Activated CD4-positive, alpha-beta T cell treated with anti-CD3 and anti-CD28 coated beads for 36 hours (primary cell): ENCODE results near the gene TMC5. TPM values are rescaled to one million over a fixed set of nuclear protein-coding genes. Genes with fewer than 3 reads are reported as not detected.
"Not testable (repeated sequence)": the region's sequence is repeated elsewhere in the genome, so short reads cannot be mapped to it uniquely, and the experiment has no call there.

ENCODE experiments used
- ATAC-seq: fragments of 200-7000 bp; cut with Tn5 transposase; one replicate; pipeline ENCODE4 v1.10.0; 2021; ENCODE audit warnings: mild to moderate bottlenecking, moderate library complexity
- CTCF ChIA-PET: fragments of 350-600 bp; sonication (Branson Sonifier 250); formaldehyde crosslinking; loops from one replicate; lab custom pipeline; 2021; ENCODE audit warnings: antibody characterized with exemption; lab: Charles Lee
- POLR2A ChIA-PET: fragments of 350-600 bp; sonication (Branson Sonifier 250); formaldehyde crosslinking; loops from one replicate; lab custom pipeline; 2021; ENCODE audit warnings: antibody characterized with exemption, inconsistent platforms; lab: Charles Lee
- DNase-seq: peaks from one replicate; pipeline ENCODE4 v3.0.0-alpha.2; 2020
- H3K27ac Mint-ChIP-seq: one replicate; pipeline ENCODE4 v1.8.0; 2021; ENCODE audit warnings: mixed read lengths
- H3K27me3 Mint-ChIP-seq: one replicate; pipeline ENCODE4 v1.8.0; 2021; ENCODE audit warnings: mixed read lengths
- H3K36me3 Mint-ChIP-seq: one replicate; pipeline ENCODE4 v1.8.0; 2021; ENCODE audit warnings: low read depth, mixed read lengths
- H3K4me1 Mint-ChIP-seq: one replicate; pipeline ENCODE4 v1.8.0; 2021; ENCODE audit warnings: mixed read lengths
- H3K4me3 Mint-ChIP-seq: one replicate; pipeline ENCODE4 v1.8.0; 2021; ENCODE audit warnings: mild to moderate bottlenecking, moderate library complexity, mixed read lengths
- H3K9me3 Mint-ChIP-seq: one replicate; pipeline ENCODE4 v1.8.0; 2021; ENCODE audit warnings: low read depth, mixed read lengths
- intact Hi-C, 2 experiments: fragments of 100-400 bp; cut with DNase I in 1 of 2; cut with micrococcal nuclease in 1 of 2; formaldehyde crosslinking; loops; one replicate each; pipeline versions ENCODE4 v1.14.2 to v1.15.1; 2022 to 2024; cut with DNase I, micrococcal nuclease
- total RNA-seq, 2 experiments: library from RNA; stranded (reverse); gene quantifications; one replicate each; pipeline ENCODE4 v1.2.3, GENCODE V29; 2021

The TMC5 gene, protein sequence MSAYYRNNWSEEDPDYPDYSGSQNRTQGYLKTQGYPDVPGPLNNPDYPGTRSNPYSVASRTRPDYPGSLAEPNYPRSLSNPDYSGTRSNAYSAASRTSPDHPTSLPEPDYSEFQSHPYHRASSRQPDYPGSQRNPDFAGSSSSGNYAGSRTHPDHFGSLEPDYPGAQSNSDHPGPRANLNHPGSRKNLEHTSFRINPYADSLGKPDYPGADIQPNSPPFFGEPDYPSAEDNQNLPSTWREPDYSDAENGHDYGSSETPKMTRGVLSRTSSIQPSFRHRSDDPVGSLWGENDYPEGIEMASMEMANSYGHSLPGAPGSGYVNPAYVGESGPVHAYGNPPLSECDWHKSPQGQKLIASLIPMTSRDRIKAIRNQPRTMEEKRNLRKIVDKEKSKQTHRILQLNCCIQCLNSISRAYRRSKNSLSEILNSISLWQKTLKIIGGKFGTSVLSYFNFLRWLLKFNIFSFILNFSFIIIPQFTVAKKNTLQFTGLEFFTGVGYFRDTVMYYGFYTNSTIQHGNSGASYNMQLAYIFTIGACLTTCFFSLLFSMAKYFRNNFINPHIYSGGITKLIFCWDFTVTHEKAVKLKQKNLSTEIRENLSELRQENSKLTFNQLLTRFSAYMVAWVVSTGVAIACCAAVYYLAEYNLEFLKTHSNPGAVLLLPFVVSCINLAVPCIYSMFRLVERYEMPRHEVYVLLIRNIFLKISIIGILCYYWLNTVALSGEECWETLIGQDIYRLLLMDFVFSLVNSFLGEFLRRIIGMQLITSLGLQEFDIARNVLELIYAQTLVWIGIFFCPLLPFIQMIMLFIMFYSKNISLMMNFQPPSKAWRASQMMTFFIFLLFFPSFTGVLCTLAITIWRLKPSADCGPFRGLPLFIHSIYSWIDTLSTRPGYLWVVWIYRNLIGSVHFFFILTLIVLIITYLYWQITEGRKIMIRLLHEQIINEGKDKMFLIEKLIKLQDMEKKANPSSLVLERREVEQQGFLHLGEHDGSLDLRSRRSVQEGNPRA
- total RNA-seq = not detected

DNA sequence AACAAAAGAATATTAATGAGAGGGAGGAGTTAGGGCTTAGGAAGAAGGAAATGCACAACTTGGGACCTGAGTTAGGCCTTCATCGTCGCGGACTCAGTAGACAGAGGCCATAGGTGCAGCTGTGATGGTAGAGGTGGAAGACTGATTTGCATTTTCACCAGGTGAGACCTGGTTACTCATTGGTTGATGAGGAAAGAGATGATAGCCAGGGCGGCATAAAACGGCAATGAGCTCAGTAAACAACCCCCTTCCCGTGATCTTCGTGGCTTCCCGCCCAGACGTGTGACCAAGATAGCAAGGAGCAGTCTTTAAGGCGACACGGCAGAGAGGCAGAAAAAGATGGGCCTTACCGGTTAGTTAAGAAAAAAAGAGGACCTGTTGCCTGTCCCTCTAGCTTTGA, at the start of gene TMC5:
Gene TMC5 (plus strand): TSS at position 244 of the 400 bp plus-strand sequence. CDS start 22,156 bp downstream, outside the sequence.
- Mint-ChIP-seq H3K36me3 (peaks cover 1% of the 10 kb centered on the region), H3K27me3 (peaks cover 27% of the 10 kb centered on the region), H3K4me3 (no peak within 1 kb of the TSS), H3K9me3 (peaks cover 2% of the 10 kb centered on the region), H3K27ac (no peak within 1 kb of the TSS), H3K4me1 (no peaks in the 10 kb centered on the region)
- ChIA-PET CTCF (interaction anchor here (0.9 kb wide), 1 partner anchor 85 kb away, joined by 3 read pairs; no protein-coding TSS in a partner anchor), POLR2A (interaction anchor here (0.6 kb wide), 1 partner anchor 389 kb away, joined by 3 read pairs; no protein-coding TSS in a partner anchor)
- DNase-seq (no peak), ATAC-seq (no peak)
- intact Hi-C loops = no loop called here

DNA sequence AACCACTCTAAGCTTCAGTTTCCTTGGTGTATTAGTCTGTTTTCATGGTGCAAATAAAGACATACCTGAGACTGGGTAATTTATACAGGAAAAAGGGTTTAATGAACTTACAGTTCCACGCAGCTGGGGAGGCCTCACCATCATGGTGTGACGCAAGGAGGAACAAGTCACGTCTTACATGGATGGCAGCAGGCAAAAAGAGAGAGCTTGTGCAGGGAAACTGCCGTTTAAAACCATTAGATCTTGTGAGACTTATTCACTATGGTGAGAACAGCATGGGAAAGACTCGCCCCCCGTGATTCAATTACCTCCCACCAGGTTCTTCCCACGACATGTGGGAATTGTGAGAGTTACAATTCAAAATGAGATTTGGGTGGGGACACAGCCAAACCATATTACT, 45.1 kb upstream of the TMC5 start:
- DNase-seq, H3K9me3 Mint-ChIP-seq: not testable (repeated sequence)

DNA sequence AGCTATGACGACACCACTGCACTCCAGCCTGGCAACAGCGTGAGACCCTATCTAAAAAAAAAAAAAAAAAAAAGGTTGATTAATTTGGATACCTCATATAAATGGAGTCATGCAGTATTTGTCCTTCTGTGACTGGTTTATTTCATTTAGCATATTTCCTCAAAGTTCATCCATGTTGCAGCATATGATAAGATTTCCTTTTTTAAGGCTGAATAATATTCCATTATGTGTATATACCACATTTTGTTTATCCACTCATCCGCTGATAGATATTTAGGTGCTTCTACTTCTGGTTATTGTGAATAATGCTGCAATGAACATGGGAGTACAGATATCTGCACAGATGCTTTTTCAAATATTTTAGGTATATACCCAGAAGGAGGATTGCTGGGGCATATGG, 43.3 kb upstream of the TMC5 start:
- DNase-seq (no peak), ATAC-seq (no peak)
- Mint-ChIP-seq H3K36me3 (no peaks in the 10 kb centered on the region), H3K4me3 (no peak overlapping the region), H3K9me3 (no peaks in the 10 kb centered on the region), H3K4me1 (no peaks in the 10 kb centered on the region), H3K27ac (no peak overlapping the region), H3K27me3 (no peaks in the 10 kb centered on the region)
- intact Hi-C loops = loop anchor here in 1 of 2 experiments (2.0 kb wide), 1 partner anchor 160 kb away; no protein-coding TSS in a partner anchor
- CTCF ChIA-PET = no interaction called here
- POLR2A ChIA-PET = no interaction called here

More for the DNA sequence above, 45.1 kb upstream of the TMC5 start:
- H3K4me3 Mint-ChIP-seq, H3K27ac Mint-ChIP-seq, POLR2A ChIA-PET, intact Hi-C loops, H3K4me1 Mint-ChIP-seq, H3K27me3 Mint-ChIP-seq, H3K36me3 Mint-ChIP-seq, ATAC-seq: not testable (repeated sequence)
- CTCF ChIA-PET = interaction anchor here (1.2 kb wide), 1 partner anchor 287 kb away, joined by 5 read pairs; no protein-coding TSS in a partner anchor

DNA sequence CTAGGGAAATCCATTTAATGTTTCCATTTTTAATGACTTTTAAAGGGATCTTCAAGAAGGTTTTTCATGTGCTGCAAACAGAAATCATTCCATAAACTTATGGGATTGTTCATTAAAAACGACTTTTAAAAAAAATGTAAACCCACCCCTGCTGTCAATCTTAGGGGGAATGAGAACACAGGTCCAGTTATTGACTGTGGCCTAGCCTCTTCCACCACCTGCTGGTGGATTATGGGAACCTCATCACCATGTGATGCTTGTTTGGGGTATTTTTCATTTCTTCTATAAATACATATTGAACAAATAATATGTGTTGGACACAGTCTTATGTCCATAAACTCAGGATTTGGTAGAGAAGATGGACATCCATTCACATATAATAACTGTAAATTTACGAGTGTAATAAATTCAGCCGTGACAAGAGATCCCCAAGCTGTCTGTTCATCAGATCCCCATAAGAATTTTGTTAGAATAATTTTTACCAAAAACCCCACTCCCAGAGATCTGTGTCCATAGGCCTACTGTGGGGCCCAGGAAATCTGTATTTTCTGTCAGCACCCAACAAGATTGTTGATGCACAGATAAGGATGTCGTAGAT, 42.0 kb upstream of the TMC5 start:
- intact Hi-C loops = loop anchor here (1.0 to 5.0 kb wide), 5 partner anchors 152 to 289 kb away; partner anchors contain the start of gene SYT17 (in 1 of the 2)
- H3K27me3 Mint-ChIP-seq = no peaks in the 10 kb centered on the region
- no peaks in the 10 kb centered on the region for H3K36me3 Mint-ChIP-seq
- H3K4me1 Mint-ChIP-seq = peaks cover 7% of the 10 kb centered on the region
- no peak overlapping the region for H3K27ac Mint-ChIP-seq
- ChIA-PET CTCF (interaction anchor here (0.6 to 1.7 kb wide), 7 partner anchors 16 to 290 kb away, joined by 3 to 10 read pairs (median 4); no protein-coding TSS in a partner anchor), POLR2A (no interaction called here)
- peak; percentile 61 for DNase-seq
- H3K9me3 Mint-ChIP-seq = no peaks in the 10 kb centered on the region
- H3K4me3 Mint-ChIP-seq = no peak overlapping the region
- ATAC-seq = no peak

DNA sequence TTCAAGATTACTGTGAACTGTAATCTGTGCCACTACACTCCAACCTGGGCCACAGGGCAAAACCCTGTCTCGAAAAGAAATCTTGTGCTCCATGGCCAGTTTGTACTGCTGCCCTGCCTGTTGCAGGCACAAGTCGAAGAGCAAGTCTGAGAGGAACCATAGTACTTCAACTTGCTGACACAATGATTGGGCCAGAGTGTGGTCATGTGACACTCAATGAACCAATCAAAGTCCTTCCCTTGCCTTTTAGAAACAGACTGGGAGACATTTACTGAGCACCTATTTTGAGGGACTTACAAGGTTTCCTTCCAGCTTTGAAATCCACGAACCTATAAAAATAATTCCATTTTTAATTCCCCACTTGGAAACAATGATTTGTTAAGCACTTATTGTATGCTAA, 39.8 kb upstream of the TMC5 start:
- H3K36me3 Mint-ChIP-seq = no peaks in the 10 kb centered on the region
- ATAC-seq (no peak), DNase-seq (no peak)
- intact Hi-C loops = loop anchor here in 1 of 2 experiments (5.0 kb wide), 1 partner anchor 211 kb away; the partner anchor contains the start of gene SYT17
- no peak overlapping the region for H3K27ac Mint-ChIP-seq
- ChIA-PET CTCF (interaction anchor here (1.4 kb wide), 1 partner anchor 291 kb away, joined by 5 read pairs; no protein-coding TSS in a partner anchor), POLR2A (no interaction called here)
- H3K9me3 Mint-ChIP-seq = no peaks in the 10 kb centered on the region
- peaks cover 8% of the 10 kb centered on the region for H3K27me3 Mint-ChIP-seq
- H3K4me1 Mint-ChIP-seq = peaks cover 7% of the 10 kb centered on the region
- H3K4me3 Mint-ChIP-seq = no peak overlapping the region

DNA sequence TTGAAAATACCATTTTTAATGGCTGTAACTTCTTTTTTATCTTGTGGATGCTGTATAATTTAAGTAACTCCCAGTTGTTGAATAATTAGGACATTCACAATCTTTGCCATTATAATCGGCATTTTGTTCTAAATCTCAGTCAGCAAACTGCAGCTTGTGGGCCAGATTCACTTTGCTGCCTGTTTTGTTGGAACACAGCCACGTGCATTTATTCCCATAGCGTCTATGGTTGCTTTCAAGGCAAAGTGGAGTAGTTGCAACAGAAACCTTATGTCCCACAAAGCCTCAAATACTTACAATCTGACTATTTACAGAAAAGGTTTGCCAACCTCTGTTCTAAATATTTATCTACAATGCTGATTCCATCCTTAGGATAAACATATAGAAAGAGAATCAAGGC, 39.2 kb upstream of the TMC5 start:
- no peak for ATAC-seq
- ChIA-PET CTCF (interaction anchor here (1.4 kb wide), 1 partner anchor 292 kb away, joined by 5 read pairs; no protein-coding TSS in a partner anchor), POLR2A (no interaction called here)
- peaks cover 7% of the 10 kb centered on the region for H3K4me1 Mint-ChIP-seq
- no peaks in the 10 kb centered on the region for H3K9me3 Mint-ChIP-seq
- intact Hi-C loops = loop anchor here in 1 of 2 experiments (5.0 kb wide), 1 partner anchor 211 kb away; the partner anchor contains the start of gene SYT17
- no peak for DNase-seq
- H3K27me3 Mint-ChIP-seq = peaks cover 8% of the 10 kb centered on the region
- no peaks in the 10 kb centered on the region for H3K36me3 Mint-ChIP-seq
- no peak overlapping the region for H3K4me3 Mint-ChIP-seq
- H3K27ac Mint-ChIP-seq = no peak overlapping the region

DNA sequence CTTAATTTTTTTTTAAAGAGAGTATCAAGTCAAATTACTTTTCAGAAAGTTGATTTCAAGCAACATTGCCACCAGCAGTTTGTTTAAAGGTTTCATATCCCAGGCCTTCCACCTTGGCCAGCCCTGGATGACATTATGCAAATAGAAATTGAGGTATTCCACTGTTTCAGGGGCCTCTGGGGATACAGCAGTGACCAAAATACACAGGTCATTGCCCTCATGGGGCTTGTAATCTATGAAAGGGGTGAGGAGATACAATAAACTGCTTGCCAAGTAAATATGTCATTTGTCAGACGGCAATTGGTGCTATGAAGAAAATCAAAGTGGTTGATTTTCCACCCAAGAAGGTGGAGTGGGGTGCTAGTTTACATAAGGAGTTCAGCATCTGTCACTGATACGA, 37.8 kb upstream of the TMC5 start:
- Mint-ChIP-seq H3K27ac (peak overlapping the region; percentile 27), H3K4me1 (peaks cover 7% of the 10 kb centered on the region), H3K36me3 (no peaks in the 10 kb centered on the region), H3K4me3 (no peak overlapping the region), H3K27me3 (peaks cover 8% of the 10 kb centered on the region), H3K9me3 (no peaks in the 10 kb centered on the region)
- ChIA-PET POLR2A (no interaction called here), CTCF (interaction anchor here (0.6 to 0.7 kb wide), 2 partner anchors 11 to 65 kb away, joined by 3 read pairs; no protein-coding TSS in a partner anchor)
- intact Hi-C loops = loop anchor here in 1 of 2 experiments (5.0 kb wide), 1 partner anchor 213 kb away; the partner anchor contains the start of gene SYT17
- ATAC-seq = no peak
- no peak for DNase-seq

DNA sequence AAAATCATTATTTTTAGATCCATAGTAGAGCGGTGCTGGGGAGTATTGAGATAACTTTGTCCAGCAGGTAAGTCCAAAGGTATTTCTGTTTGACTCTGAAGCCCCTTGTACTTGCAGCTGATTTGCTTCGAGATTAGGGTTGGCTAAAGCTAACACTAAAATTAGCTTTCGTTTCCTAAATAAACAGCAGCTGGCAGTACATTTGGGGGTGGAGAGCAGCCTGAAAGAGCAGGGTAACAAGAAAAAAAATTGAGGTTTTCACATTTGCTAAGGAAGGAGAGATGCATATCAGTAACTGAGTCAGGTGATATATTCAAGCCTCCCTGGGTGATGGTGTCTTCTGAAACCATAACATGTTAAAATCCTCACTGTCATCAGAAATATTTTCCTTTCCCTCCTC, 37.4 kb upstream of the TMC5 start:
- H3K27me3 Mint-ChIP-seq = peaks cover 8% of the 10 kb centered on the region
- no peak overlapping the region for H3K27ac Mint-ChIP-seq
- ATAC-seq = peak; percentile 68
- H3K9me3 Mint-ChIP-seq = no peaks in the 10 kb centered on the region
- peak; percentile 5 for DNase-seq
- H3K4me3 Mint-ChIP-seq = no peak overlapping the region
- CTCF ChIA-PET = interaction anchor here (0.6 kb wide), 1 partner anchor 11 kb away, joined by 3 read pairs; no protein-coding TSS in a partner anchor
- H3K4me1 Mint-ChIP-seq = peaks cover 7% of the 10 kb centered on the region
- POLR2A ChIA-PET = no interaction called here
- H3K36me3 Mint-ChIP-seq = no peaks in the 10 kb centered on the region
- intact Hi-C loops = no loop called here

DNA sequence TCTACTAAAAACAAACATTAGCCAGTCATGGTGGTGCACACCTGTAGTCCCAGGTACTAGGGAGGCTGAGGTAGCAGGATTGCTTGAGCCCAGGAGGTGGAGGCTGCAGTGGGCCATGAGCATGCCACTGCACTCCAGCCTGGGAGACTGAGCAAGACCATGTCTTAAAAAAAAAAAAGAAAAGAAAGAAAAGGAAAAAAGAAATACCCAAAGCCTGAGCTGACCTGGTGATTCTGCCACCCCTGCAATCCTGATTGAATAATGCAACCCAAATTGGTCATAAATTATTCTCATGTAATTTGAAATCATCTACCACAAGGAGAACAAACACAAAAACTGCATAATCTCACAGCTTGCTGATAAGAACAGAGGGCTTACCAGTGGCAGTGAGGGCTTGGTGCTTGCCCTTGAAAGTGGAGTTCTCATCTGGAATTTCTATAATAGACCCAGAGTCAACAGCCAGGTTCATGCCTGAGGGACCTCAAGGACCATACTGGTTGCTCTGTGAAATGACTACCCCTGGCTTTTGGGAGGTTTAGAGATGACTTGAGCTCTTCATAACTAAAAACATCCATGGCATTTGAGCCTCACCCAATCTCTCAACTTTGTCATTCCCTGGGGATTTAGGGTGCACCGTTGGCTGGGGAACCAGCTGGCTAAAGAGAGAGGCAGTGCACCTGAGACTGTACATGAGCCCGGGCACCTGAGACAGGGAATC, 35.4 kb upstream of the TMC5 start:
- ATAC-seq (no peak), DNase-seq (no peak)
- Mint-ChIP-seq H3K4me3 (no peak overlapping the region), H3K9me3 (no peaks in the 10 kb centered on the region), H3K36me3 (no peaks in the 10 kb centered on the region), H3K27me3 (peaks cover 8% of the 10 kb centered on the region), H3K27ac (no peak overlapping the region), H3K4me1 (peaks cover 7% of the 10 kb centered on the region)
- ChIA-PET CTCF (interaction anchor here (0.6 to 1.5 kb wide), 2 partner anchors 217 to 296 kb away, joined by 4 read pairs; no protein-coding TSS in a partner anchor), POLR2A (no interaction called here)
- intact Hi-C loops = no loop called here
